IMR-90 (cell line): Measurements from ENCODE around the gene SLC2A1.

Source experiments
- BHLHE40 ChIP-seq: fragments of 150-350 bp; IDR thresholded peaks from 2 replicates; pipeline ENCODE4 v1.6.1; 2016; ENCODE audit warnings: mild to moderate bottlenecking, low read depth, low read length
- CEBPB ChIP-seq: IDR thresholded peaks from 2 replicates; pipeline ENCODE4 v1.6.1; 2012; ENCODE audit warnings: low read depth, low read length, improper control_type of control experiment
- CHD1 ChIP-seq: IDR thresholded peaks from 2 replicates; pipeline ENCODE4 v1.6.1; 2012; ENCODE audit warnings: low read depth, low read length, improper control_type of control experiment
- CTCF ChIP-seq: conservative IDR thresholded peaks from 2 replicates; pipeline ENCODE4 v1.5.1; 2012; ENCODE audit warnings: mild to moderate bottlenecking, low read depth, low read length, improper control_type of control experiment
- FOS ChIP-seq: fragments of 150-350 bp; IDR thresholded peaks from 2 replicates; pipeline ENCODE4 v1.6.1; 2016; ENCODE audit warnings: low read depth, low read length
- MAFK ChIP-seq: IDR thresholded peaks from 2 replicates; pipeline ENCODE4 v1.6.1; 2012; ENCODE audit warnings: low read depth, low read length, improper control_type of control experiment
- MAZ ChIP-seq: IDR thresholded peaks from 2 replicates; pipeline ENCODE4 v1.6.1; 2012; ENCODE audit warnings: low read depth, mild to moderate bottlenecking, low read length, improper control_type of control experiment, moderate library complexity, borderline replicate concordance
- MXI1 ChIP-seq: IDR thresholded peaks from 2 replicates; pipeline ENCODE4 v1.6.1; 2012; ENCODE audit warnings: low read depth, mild to moderate bottlenecking, low read length, moderate library complexity, borderline replicate concordance
- POLR2A ChIP-seq: IDR thresholded peaks from 2 replicates; pipeline ENCODE4 v1.6.1; 2012; ENCODE audit warnings: mild to moderate bottlenecking, low read depth, low read length
- RAD21 ChIP-seq: IDR thresholded peaks from 2 replicates; pipeline ENCODE4 v1.6.1; 2012; ENCODE audit warnings: low read length, improper control_type of control experiment
- RCOR1 ChIP-seq: IDR thresholded peaks from 2 replicates; pipeline ENCODE4 v1.6.1; 2012; ENCODE audit warnings: mild to moderate bottlenecking, low read length, improper control_type of control experiment; ENCODE audit not compliant: insufficient replicate concordance
- RFX5 ChIP-seq: IDR thresholded peaks from 2 replicates; pipeline ENCODE4 v1.8.0; 2012; ENCODE audit warnings: low read depth, mild to moderate bottlenecking, low read length, moderate library complexity
- SMC3 ChIP-seq: fragments of 150-350 bp; IDR thresholded peaks from 2 replicates; pipeline ENCODE4 v1.6.1; 2016; ENCODE audit warnings: low read depth, mild to moderate bottlenecking, antibody characterized with exemption, low read length, moderate library complexity
- USF2 ChIP-seq: fragments of 150-350 bp; IDR thresholded peaks from 2 replicates; pipeline ENCODE4 v1.6.1; 2017; ENCODE audit warnings: mild to moderate bottlenecking, antibody characterized with exemption, low read length, low read depth

DNA sequence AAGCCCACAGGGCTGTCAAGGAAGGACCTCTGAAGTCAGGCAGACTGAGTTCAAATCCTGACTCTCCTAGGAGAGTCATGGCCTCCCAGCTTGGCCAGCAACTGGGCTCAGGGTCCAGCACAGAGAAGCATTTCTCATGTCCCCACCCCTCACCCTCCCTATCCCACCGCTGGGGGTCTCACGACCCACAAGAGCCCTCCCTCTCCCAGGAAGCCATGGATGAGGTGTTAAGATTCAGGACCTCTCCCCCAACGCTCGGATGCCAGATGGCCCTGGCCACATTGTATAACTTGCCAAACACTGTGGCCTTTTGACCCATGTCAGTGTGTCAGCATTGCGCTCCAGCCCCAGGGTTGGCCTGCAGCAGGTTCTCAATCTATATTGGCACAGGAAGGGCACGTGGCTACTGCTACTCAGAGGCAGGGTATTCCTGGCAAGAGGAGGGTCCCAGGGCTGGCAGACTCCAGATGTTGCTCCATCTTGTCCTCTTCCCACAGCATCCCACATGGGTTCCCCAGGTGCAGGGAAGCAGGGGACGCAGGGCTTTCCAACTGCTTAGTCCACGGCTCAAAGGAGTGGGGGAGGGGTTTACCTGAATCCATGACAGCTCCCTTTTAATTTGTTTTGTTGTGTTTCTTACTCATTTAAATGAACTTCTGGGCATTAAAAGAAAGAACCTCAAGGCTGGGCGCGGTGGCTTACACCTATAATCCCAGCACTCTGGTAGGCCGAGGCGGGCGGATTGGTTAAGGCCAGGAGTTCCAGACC is 10.5 kb downstream of the SLC2A1 start:
- TF ChIP-seq CTCF (no peak), POLR2A (no peak), RFX5 (no peak), RCOR1 (no peak), MAFK (no peak), RAD21 (no peak), SMC3 (no peak), CEBPB (no peak), USF2 (0 out of 2 replicates have a peak, but pooled peaks have one; percentile 2), CHD1 (no peak), MAZ (no peak), BHLHE40 (no peak), FOS (no peak), MXI1 (no peak)
